Measurements from ENCODE around the gene TOX3. TPM values are rescaled to one million over a fixed set of nuclear protein-coding genes. Genes with fewer than 3 reads are reported as not detected.

Gene TOX3
- total and polyA plus RNA-seq, 2 of the 13 experiments (the other 11 are each of a cell fraction or from before 2014, with no cell fraction given) = 14.5 to 98.6 TPM

- no peak for TF ChIP-seq ZSCAN20 (CRISPR knock-in tag; IDR thresholded peaks at IDR 0.05; ENCODE audit: borderline replicate concordance)
- TF ChIP-seq TSC22D2 (CRISPR knock-in tag; IDR thresholded peaks at IDR 0.05; ENCODE audit: borderline replicate concordance) = no peak
- no peak for TF ChIP-seq MEIS1 (CRISPR knock-in tag; IDR thresholded peaks at IDR 0.05; ENCODE audit: borderline replicate concordance)
- no peak for TF ChIP-seq SMAD9 (CRISPR knock-in tag; IDR thresholded peaks at IDR 0.05)
- no peak for TF ChIP-seq ZBTB10 (CRISPR knock-in tag; IDR thresholded peaks at IDR 0.05; ENCODE audit: borderline replicate concordance)
- TF ChIP-seq NR3C1 (CRISPR knock-in tag; IDR thresholded peaks at IDR 0.05) = no peak
- TF ChIP-seq HOXA3 (CRISPR knock-in tag; IDR thresholded peaks at IDR 0.05) = peak; percentile 65; the same call in 1 of the 2 replicates
- TF ChIP-seq ZFAT (CRISPR knock-in tag; conservative IDR thresholded peaks at IDR 0.05) = no peak
- no peak for TF ChIP-seq NCOA1 (CRISPR knock-in tag; IDR thresholded peaks at IDR 0.05)
- TF ChIP-seq HHEX (CRISPR knock-in tag; IDR thresholded peaks at IDR 0.05) = peak; percentile 56; the same call in 1 of the 2 replicates
- peak; percentile 45; the same call in 1 of the 2 replicates for TF ChIP-seq ZNF276 (CRISPR knock-in tag; IDR thresholded peaks at IDR 0.05; ENCODE audit: low read depth)
- TF ChIP-seq MAF1 (CRISPR knock-in tag; IDR thresholded peaks at IDR 0.05; ENCODE audit: borderline replicate concordance) = no peak
- TF ChIP-seq ARNTL (CRISPR knock-in tag; IDR thresholded peaks at IDR 0.05) = 0 out of 2 replicates have a peak, but pooled peaks have one; percentile 33
- TF ChIP-seq FOSL1 (CRISPR knock-in tag; IDR thresholded peaks at IDR 0.05; ENCODE audit: borderline replicate concordance) = no peak
- TF ChIP-seq CAMTA2 (CRISPR knock-in tag; IDR thresholded peaks at IDR 0.05; ENCODE audit: borderline replicate concordance) = no peak
- no peak for TF ChIP-seq NFKB2 (CRISPR knock-in tag; IDR thresholded peaks at IDR 0.05; ENCODE audit: borderline replicate concordance)
- no peak for TF ChIP-seq SAFB2 (CRISPR knock-in tag; IDR thresholded peaks at IDR 0.05; ENCODE audit: borderline replicate concordance, low read depth)
- TF ChIP-seq RCOR2 (CRISPR knock-in tag; IDR thresholded peaks at IDR 0.05) = no peak; the same call in 1 of the 2 replicates
- no peak for TF ChIP-seq ZNF225 (CRISPR knock-in tag; IDR thresholded peaks at IDR 0.05)
- no peak for TF ChIP-seq ZNF562 (CRISPR knock-in tag; IDR thresholded peaks at IDR 0.05; ENCODE audit: borderline replicate concordance)
- no peak for TF ChIP-seq ZBTB44 (CRISPR knock-in tag; IDR thresholded peaks at IDR 0.05)
- TF ChIP-seq NAIF1 (CRISPR knock-in tag; IDR thresholded peaks at IDR 0.05; ENCODE audit: borderline replicate concordance) = no peak
- peak; percentile 90 for TF ChIP-seq ZNF292 (CRISPR knock-in tag; IDR thresholded peaks at IDR 0.05; ENCODE audit: borderline replicate concordance, low read depth)
These were observed 15.2 kb upstream of the TOX3 start (continued) for GRCh38 chr16:52561910-52562741.
